Measurements from ENCODE around the gene SYT7. TPM values are rescaled to one million over a fixed set of nuclear protein-coding genes. Genes with fewer than 3 reads are reported as not detected.

Gene SYT7
- total RNA-seq, 4 donors from 2014 or later = 1.3 to 4.2 (median 1.8) TPM

DNA sequence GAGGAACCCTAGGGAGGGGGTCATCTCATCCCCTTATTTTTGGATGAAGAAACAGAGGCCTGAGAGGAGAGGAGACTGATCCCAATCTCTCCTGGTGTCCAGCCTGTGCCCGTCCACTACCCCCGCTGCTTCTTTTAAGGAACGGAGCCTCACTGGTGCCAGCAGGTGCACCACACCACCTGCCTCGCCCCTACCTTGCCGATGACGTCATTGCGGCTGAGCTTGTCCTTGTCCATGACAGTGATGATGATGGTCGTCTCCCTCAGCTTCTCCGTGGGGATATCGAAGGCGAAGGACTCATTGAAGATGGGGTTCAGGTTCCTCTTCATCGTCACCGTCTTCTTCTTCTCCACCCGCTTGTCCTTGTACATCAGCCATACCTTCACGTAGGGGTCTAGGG is 58.0 kb downstream of the SYT7 start:
- H3K27me3 ChIP-seq = peaks cover 0 to 44% (median 0%) of the 10 kb centered on the region in 4 donors
- H3K4me1 ChIP-seq = peaks cover 0 to 6% (median 0%) of the 10 kb centered on the region in 4 donors
- no peak overlapping the region for H3K4me3 ChIP-seq
- no peak overlapping the region for H3K27ac ChIP-seq (replicated peaks in 1 of 4)
- WGBS = 94% methylated on average over 15 of the region's 15 CpGs
- H3K36me3 ChIP-seq = peaks cover 0 to 22% (median 0%) of the 10 kb centered on the region in 4 donors
- no peak for DNase-seq (ENCODE audit: extremely low spot score)
- H3K9me3 ChIP-seq = no peaks in the 10 kb centered on the region
- TF ChIP-seq POLR2AphosphoS5 (IDR thresholded peaks at IDR 0.05) = no peak
- no peak for TF ChIP-seq EP300 (IDR thresholded peaks at IDR 0.05)
- no peak for TF ChIP-seq POLR2A (IDR thresholded peaks at IDR 0.05; ENCODE audit: low read depth)
- TF ChIP-seq CTCF (IDR thresholded peaks at IDR 0.05) = no peak
- intact Hi-C loops (cut with DNase I) = no loop called here

DNA sequence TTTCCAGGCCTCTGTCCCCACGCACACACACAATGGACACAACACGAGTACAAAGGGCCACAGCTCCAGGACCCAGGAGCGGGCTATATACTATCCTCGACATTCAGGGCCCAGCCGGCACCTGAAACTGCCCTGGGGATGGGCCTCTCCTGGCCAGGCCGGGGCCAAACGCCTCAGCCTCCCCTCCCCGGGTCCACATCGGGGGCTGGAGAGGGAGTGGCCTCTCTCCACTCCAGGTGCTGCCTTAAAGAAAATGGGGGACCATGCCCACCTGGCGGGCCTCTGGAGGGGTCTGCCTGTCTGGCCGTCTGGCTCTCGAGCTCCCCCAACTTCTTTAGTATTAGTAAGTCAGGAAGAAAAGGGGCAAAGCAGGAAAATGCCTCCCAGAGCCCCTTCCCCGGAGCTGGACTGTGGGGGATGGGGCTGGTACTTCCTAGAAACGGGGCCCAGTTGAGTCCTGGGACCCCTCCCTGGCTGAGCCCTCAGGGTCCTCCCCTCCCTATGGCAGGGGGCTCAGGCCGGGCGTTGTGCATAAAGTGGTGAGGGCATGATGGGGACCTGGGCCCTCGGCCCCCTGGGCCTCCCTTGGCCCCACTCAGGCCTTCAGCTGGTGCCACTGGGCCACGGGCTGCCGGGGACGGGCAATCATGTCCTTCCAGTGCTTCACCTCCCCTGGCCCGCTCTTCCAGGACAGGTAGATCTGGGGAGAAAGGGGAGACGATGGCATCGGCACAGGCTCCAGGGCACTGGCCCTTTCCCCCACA is 62.7 kb downstream of the SYT7 start:
- TF ChIP-seq POLR2AphosphoS5 (IDR thresholded peaks at IDR 0.05) = no peak
- TF ChIP-seq POLR2A (IDR thresholded peaks at IDR 0.05; ENCODE audit: low read depth) = no peak
- TF ChIP-seq EP300 (IDR thresholded peaks at IDR 0.05) = no peak
- TF ChIP-seq CTCF (IDR thresholded peaks at IDR 0.05) = no peak
- Histone ChIP-seq H3K27me3 (peaks cover 0 to 27% (median 6%) of the 10 kb centered on the region in 4 donors), H3K36me3 (peaks cover 0 to 16% (median 0%) of the 10 kb centered on the region in 4 donors), H3K4me1 (peaks cover 5 to 15% (median 13%) of the 10 kb centered on the region in 4 donors), H3K27ac (replicated peaks in 1 of 4) (no peak overlapping the region), H3K4me3 (no peak overlapping the region), H3K9me3 (no peaks in the 10 kb centered on the region)
- no peak for DNase-seq (ENCODE audit: extremely low spot score)
- 82% methylated on average over 19 of the region's 23 CpGs for WGBS
- intact Hi-C loops (cut with DNase I) = no loop called here

GRCh38 chr11:61516675-61517572 is 64.0 kb downstream of the SYT7 start:
- no peak for DNase-seq (ENCODE audit: extremely low spot score)
- Histone ChIP-seq H3K27ac (replicated peaks in 1 of 4) (no peak overlapping the region), H3K4me1 (peaks cover 5 to 15% (median 13%) of the 10 kb centered on the region in 4 donors), H3K36me3 (peaks cover 0 to 4% (median 0%) of the 10 kb centered on the region in 4 donors), H3K4me3 (peak overlapping the region; percentile 2 to 28 (median 16)), H3K9me3 (no peaks in the 10 kb centered on the region), H3K27me3 (peaks cover 0 to 40% (median 8%) of the 10 kb centered on the region in 4 donors)
- 23% methylated on average over 18 of the region's 23 CpGs for WGBS
- intact Hi-C loops (cut with DNase I) = loop anchor here (2.0 kb wide), 2 partner anchors 40 to 70 kb away; no protein-coding TSS in a partner anchor
- TF ChIP-seq CTCF (IDR thresholded peaks at IDR 0.05) = peak in 2 of 3 experiments; percentile 94 to 99
- no peak for TF ChIP-seq EP300 (IDR thresholded peaks at IDR 0.05)
- TF ChIP-seq POLR2AphosphoS5 (IDR thresholded peaks at IDR 0.05) = no peak
- TF ChIP-seq POLR2A (IDR thresholded peaks at IDR 0.05; ENCODE audit: low read depth) = no peak

DNA sequence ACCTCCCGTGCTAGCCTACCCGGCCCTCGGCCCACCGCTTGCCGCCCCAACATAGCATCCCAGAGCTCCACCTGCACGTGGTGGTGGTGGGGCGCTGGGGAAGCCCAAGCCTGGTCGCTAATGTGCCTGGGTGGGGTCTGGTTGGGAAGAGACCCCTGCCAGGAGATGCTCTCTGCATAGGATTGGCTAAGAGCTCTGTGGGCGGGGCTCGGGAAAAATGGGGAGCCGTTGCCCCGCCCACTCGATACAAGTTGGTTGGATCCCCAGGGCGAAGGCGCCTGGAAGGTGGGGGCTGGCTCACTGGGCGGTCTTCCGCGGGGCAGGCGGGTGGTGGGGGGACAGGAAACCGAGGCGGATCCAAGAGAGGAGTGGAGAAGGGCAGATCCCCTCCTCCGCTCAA is 64.7 kb downstream of the SYT7 start:
- peak overlapping the region in 3 of 4 donors; percentile 2 to 22 (median 10) for H3K4me3 ChIP-seq
- intact Hi-C loops (cut with DNase I) = loop anchor here (2.0 kb wide), 2 partner anchors 39 to 69 kb away; no protein-coding TSS in a partner anchor

More for the DNA sequence above, 64.7 kb downstream of the SYT7 start:
- TF ChIP-seq POLR2A (IDR thresholded peaks at IDR 0.05; ENCODE audit: low read depth) (no peak), CTCF (IDR thresholded peaks at IDR 0.05) (no peak), POLR2AphosphoS5 (IDR thresholded peaks at IDR 0.05) (no peak), EP300 (IDR thresholded peaks at IDR 0.05) (no peak)
- H3K36me3 ChIP-seq = no peaks in the 10 kb centered on the region
- WGBS = 27% methylated on average over 15 of the region's 22 CpGs
- no peaks in the 10 kb centered on the region for H3K9me3 ChIP-seq
- DNase-seq (ENCODE audit: extremely low spot score) = no peak
- H3K27ac ChIP-seq (replicated peaks in 1 of 4) = no peak overlapping the region
- peaks cover 5 to 15% (median 13%) of the 10 kb centered on the region in 4 donors for H3K4me1 ChIP-seq
- peaks cover 0 to 47% (median 11%) of the 10 kb centered on the region in 4 donors for H3K27me3 ChIP-seq

Measured in esophagus muscularis mucosa (tissue), 4 donors.